Neutrophil (primary cell): ENCODE results near the gene FBXL5.
A peak's percentile ranks its signal among the peaks of the same experiment; 100 is the strongest.

ENCODE experiments used
- H3K27ac ChIP-seq: fragments of 200-600 bp; sonication (generic); 2 replicates; pipeline ENCODE4 v1.5.1; 2016; ENCODE audit warnings: mild to moderate bottlenecking, moderate library complexity
- H3K27me3 ChIP-seq: fragments of 200-600 bp; sonication (generic); 2 replicates; pipeline ENCODE4 v1.6.0; 2016; ENCODE audit warnings: mild to moderate bottlenecking
- H3K36me3 ChIP-seq: fragments of 200-600 bp; sonication (generic); 2 replicates; pipeline ENCODE4 v1.5.1; 2017
- H3K4me1 ChIP-seq, 2 experiments: fragments of 200-600 bp in 1 of 2; sonication (generic) in 1 of 2; 1 replicate in 1 of 2; 2 replicates in 1 of 2; pipeline versions ENCODE4 v1.5.1 to v1.6.1; 2013 to 2016; ENCODE audit warnings: low read depth in 1 of 2, low read length in 1 of 2, mild to moderate bottlenecking in 1 of 2, moderate library complexity in 1 of 2; ENCODE audit not compliant: control insufficient read depth in 1 of 2, insufficient read depth in 1 of 2
- H3K4me3 ChIP-seq, 2 experiments: fragments of 200-600 bp in 1 of 2; sonication (generic) in 1 of 2; 1 replicate in 1 of 2; 2 replicates in 1 of 2; pipeline ENCODE4 v1.5.1; 2013 to 2016; ENCODE audit warnings: low read depth in 1 of 2, low read length in 1 of 2, mild to moderate bottlenecking in 1 of 2, moderate library complexity in 1 of 2
- H3K9me3 ChIP-seq: fragments of 200-600 bp; sonication (generic); 2 replicates; pipeline ENCODE4 v1.5.1; 2016
- CTCF ChIP-seq: fragments of 200-600 bp; sonication (generic); IDR thresholded peaks from 2 replicates; pipeline ENCODE4 v1.5.1; 2016; ENCODE audit warnings: antibody characterized with exemption

FBXL5 gene

DNA sequence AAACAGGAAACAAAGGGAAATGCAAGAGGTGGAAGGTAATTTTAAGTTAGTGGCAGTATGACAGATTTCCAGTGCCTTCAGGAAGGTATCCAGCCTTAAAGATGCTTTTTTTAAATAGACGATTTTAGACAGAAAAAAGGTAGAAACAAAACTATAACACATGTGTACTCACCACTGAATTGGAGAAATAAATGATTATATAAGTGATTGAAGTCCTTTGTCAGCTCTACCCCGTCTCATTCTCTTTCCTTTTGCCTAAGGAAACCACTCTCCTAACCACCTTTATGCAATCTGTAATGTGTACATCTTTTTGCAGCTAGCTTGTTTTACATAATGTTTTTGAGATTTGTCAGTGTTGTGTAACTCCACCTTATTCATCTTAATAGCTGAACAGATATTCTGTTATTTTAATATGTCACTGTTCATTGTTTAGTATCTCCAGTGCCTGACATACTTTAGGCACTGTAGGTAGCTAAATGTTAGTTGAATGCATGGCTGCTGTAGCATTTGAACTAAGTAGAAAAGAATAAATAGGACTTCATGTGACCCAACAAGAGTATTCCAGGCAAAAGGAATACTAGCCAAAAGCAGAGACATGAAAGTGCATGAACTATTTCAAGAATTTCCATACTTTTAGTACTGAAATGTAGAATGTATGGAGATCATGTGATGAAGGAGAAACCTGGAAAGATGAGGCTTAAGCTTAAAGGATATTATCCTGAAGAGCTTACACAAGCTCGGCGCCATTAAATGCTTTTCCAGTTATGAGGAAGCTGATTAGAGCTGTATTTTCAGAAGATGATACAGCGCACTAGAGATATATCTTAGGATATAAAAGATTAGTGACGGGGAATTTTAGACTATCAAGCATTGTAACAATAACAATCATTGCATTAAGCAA lies 27.3 kb upstream of the FBXL5 start:
- H3K27ac ChIP-seq: peak overlapping the region; percentile 91
- H3K4me1 ChIP-seq: peaks cover 98 to 99% of the 10 kb centered on the region in 2 experiments
- H3K4me3 ChIP-seq: peak overlapping the region; percentile 89 to 98
- H3K27me3 ChIP-seq: no peaks in the 10 kb centered on the region
- H3K9me3 ChIP-seq: no peaks in the 10 kb centered on the region
- TF ChIP-seq CTCF: no peak
- H3K36me3 ChIP-seq: peaks cover 13% of the 10 kb centered on the region

GRCh38 chr4:15681372-15682241 lies 26.4 kb upstream of the FBXL5 start, which contains the start of gene FAM200B:
Gene FAM200B, plus strand, starts transcription at chr4:15681827. Its CDS starts 5,151 bp downstream, at chr4:15686978.
- TF ChIP-seq CTCF: peak; percentile 56
- no peaks in the 10 kb centered on the region for H3K27me3 ChIP-seq
- peak within 1 kb of the TSS; percentile 89 to 98 for H3K4me3 ChIP-seq
- H3K4me1 ChIP-seq: peaks cover 98 to 99% of the 10 kb centered on the region in 2 experiments
- H3K27ac ChIP-seq: peak within 1 kb of the TSS; percentile 91
- no peaks in the 10 kb centered on the region for H3K9me3 ChIP-seq
- peaks cover 6% of the 10 kb centered on the region for H3K36me3 ChIP-seq

- Histone ChIP-seq H3K4me1 (peaks cover 98 to 99% of the 10 kb centered on the region in 2 experiments), H3K27me3 (no peaks in the 10 kb centered on the region), H3K36me3 (no peaks in the 10 kb centered on the region), H3K9me3 (no peaks in the 10 kb centered on the region), H3K4me3 (peak overlapping the region; percentile 89 to 98), H3K27ac (peak overlapping the region; percentile 91)
- no peak for TF ChIP-seq CTCF
These were observed 25.9 kb upstream of the FBXL5 start for GRCh38 chr4:15681067-15681371.

- Histone ChIP-seq H3K27ac (peak overlapping the region; percentile 81), H3K9me3 (no peaks in the 10 kb centered on the region), H3K36me3 (no peaks in the 10 kb centered on the region), H3K27me3 (no peaks in the 10 kb centered on the region), H3K4me1 (peaks cover 98% of the 10 kb centered on the region in 2 experiments), H3K4me3 (no peak overlapping the region)
- no peak for TF ChIP-seq CTCF
These were observed 22.4 kb upstream of the FBXL5 start for GRCh38 chr4:15677507-15677988.

DNA sequence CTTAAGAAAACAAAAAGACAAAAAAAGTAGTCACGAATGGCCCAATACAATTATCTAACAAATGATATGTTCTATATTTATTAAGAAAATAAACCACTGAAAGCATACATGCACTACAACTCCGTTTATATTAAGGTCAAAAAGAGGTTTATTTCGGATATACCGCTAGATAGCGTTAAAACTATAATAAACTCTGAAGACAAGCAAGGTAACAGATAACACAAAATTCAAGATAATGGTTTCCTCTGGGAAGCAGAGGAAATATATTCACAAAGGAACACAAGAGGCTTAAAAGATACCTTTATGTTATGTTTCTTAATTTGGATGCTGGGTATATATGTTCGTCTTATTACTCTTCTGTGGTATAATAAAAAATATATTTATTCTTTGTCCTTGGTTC lies 21.7 kb upstream of the FBXL5 start:
- H3K27ac ChIP-seq: peak overlapping the region; percentile 81
- no peak overlapping the region for H3K4me3 ChIP-seq
- no peak for TF ChIP-seq CTCF

More for the DNA sequence above, 21.7 kb upstream of the FBXL5 start:
- Histone ChIP-seq H3K36me3 (no peaks in the 10 kb centered on the region), H3K9me3 (no peaks in the 10 kb centered on the region), H3K27me3 (no peaks in the 10 kb centered on the region), H3K4me1 (peaks cover 98% of the 10 kb centered on the region in 2 experiments)
